HG03432 (cell line): ENCODE measurements around the gene PALLD.
"Not testable (repeated sequence)": the region's sequence is repeated elsewhere in the genome, so short reads cannot be mapped to it uniquely, and the experiment has no call there.

Source experiments
- ATAC-seq: cut with Tn5 transposase; IDR thresholded peaks from one replicate; pipeline ENCODE4 v1.9.1; 2021; ENCODE audit warnings: mild to moderate bottlenecking, moderate library complexity; ENCODE audit not compliant: unreplicated experiment

Gene PALLD

GRCh38 chr4:168691631-168692369, 194.9 kb downstream of the PALLD start:
- ATAC-seq: no peak

- no peak for ATAC-seq
Measured at GRCh38 chr4:168693750-168694490, 197.1 kb downstream of the PALLD start.

DNA sequence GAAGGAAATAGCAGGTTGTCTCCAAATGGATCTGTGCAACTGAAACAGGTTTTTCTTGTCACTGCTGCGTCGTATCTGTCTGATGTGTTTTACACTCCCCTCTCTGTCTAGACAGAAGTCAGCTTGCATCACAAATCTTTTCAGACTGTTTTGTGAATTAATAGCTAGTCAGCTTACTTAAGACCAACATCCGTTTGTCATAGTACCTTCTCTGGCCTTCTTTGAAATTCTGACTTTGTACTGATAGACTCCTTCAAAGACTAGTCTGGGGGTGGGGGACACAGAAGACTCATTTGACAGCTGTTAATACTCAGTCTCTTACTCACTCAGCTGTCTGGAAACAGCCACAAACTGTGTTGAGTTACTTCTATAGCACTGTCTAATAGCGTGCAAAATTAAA, 197.8 kb downstream of the PALLD start:
- no peak for ATAC-seq

- ATAC-seq: no peak
Measured at GRCh38 chr4:168695288-168695687, 198.4 kb downstream of the PALLD start.

DNA sequence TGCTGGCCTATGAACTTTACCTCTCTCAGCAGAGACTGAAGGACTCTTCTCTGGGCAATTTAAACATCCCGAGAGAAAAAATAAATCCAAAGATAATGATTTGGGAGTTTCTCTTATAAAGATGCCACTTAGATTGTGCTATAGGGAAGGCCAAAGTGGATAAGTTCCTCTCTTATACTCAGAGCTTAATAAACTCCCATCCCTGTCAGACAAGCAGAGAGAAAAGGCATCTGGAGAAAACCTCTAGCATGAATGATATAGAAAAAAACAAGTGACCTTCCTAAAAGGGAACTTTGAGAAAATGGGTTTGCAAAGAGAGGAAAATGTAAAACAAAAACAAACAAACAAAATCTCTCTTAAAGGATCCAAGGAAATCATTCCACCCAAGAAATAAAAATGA, 199.4 kb downstream of the PALLD start:
- no peak for ATAC-seq

- no peak for ATAC-seq
Measured at GRCh38 chr4:168696826-168697225, 200.0 kb downstream of the PALLD start.

GRCh38 chr4:168699224-168699878, 202.5 kb downstream of the PALLD start:
- ATAC-seq: no peak

DNA sequence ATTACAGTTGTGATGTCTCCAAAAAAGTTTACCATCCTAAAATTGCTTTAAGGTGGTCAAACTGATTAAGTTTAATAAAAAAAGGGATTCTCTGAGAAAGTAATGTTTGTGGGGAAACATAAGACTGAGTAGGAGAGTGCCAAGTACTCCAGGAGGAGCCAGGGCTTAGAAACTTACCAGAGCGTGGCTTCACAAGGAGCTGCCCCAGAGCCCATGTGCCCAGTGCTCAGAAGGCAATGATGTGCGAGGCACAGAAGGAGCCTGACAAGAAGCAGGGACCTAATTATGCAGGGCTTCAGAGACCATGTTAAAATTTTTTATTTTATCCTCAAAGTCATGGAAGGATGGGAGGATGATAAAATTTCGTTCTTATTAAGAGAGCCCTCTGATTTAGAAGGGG, 204.2 kb downstream of the PALLD start:
- no peak for ATAC-seq

DNA sequence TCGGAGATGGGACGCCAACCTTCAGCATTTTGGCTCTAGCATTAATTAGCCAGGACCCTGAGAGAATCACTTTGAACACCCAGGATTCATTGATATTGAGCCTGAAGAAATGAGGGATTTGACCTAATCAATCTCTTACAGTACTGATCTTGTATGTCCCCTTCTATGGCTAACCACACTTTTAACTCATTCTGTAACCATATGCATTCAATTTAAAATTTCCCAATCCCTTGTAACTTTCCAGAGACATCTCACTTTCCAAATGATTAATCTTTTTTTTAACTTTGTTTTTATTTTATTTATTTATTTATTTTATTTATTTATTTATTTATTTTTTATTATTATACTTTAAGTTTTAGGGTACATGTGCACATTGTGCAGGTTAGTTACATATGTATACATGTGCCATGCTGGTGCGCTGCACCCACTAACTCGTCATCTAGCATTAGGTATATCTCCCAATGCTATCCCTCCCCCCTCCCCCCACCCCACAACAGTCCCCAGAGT, 205.8 kb downstream of the PALLD start:
- ATAC-seq: not testable (repeated sequence)

GRCh38 chr4:168705121-168705520, 208.3 kb downstream of the PALLD start:
- ATAC-seq: no peak

DNA sequence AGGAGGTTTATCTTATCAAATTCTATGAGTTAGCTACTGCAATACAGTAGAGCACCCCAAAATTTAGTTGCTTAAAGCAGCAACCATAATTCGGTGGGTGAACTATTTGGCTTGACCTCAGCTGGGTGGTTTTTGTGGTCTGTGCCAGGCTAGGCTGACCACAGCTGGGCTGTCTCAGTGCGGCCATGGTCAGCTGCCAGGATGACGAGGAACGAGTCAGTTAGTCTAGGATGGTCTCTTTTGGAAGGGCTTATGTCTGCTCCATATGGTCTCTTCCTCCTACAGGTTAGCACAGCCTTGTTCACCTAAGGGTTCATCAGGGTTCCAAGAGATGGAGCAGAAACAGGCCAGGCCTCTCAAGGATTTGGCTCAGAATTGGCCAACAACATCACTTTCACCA, 210.4 kb downstream of the PALLD start:
- no peak for ATAC-seq

- ATAC-seq: no peak
Measured at GRCh38 chr4:168708108-168708507, 211.3 kb downstream of the PALLD start.

- ATAC-seq: no peak
Measured at GRCh38 chr4:168710353-168710946, 213.6 kb downstream of the PALLD start.

GRCh38 chr4:168711197-168712140, 214.6 kb downstream of the PALLD start:
- ATAC-seq: no peak

GRCh38 chr4:168712316-168712890, 215.6 kb downstream of the PALLD start:
- ATAC-seq: no peak

DNA sequence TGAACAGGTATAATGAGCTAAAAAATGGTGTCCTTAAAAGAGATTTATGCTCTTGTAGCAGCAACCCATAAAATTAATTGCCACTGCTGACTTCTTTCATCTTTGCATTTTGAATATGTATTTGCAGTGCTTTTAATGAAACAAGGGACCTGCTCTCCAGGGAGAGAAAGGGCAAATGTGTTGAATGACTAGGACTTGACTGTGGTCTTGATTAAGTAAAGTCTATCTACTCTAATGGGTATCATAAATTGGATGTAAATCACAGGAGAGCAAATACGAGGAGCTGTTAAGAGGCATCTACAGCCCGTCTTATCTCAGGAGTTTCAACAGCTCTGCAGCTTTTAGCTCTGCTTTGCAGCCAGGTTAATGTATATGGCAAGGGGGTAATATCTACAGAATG, 216.4 kb downstream of the PALLD start:
- no peak for ATAC-seq

DNA sequence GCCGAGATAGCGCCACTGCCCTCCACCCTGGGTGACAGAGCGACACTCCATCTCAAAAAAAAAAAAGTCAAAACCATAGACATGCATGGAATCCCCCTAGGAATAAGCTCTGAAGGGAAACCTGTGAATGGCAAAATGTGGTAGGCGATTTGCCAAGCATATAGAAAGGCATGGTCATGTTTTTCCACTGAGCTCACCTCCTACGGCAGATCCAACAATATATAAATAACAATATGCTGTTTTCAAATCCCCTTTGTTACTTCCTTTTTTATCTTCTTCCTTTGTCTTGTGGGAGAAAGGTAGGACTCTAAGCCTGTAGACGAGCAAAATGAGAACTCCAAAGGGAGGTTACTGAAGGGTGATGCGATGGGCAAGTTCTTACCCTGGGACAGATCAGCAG, 219.0 kb downstream of the PALLD start:
- ATAC-seq: no peak

DNA sequence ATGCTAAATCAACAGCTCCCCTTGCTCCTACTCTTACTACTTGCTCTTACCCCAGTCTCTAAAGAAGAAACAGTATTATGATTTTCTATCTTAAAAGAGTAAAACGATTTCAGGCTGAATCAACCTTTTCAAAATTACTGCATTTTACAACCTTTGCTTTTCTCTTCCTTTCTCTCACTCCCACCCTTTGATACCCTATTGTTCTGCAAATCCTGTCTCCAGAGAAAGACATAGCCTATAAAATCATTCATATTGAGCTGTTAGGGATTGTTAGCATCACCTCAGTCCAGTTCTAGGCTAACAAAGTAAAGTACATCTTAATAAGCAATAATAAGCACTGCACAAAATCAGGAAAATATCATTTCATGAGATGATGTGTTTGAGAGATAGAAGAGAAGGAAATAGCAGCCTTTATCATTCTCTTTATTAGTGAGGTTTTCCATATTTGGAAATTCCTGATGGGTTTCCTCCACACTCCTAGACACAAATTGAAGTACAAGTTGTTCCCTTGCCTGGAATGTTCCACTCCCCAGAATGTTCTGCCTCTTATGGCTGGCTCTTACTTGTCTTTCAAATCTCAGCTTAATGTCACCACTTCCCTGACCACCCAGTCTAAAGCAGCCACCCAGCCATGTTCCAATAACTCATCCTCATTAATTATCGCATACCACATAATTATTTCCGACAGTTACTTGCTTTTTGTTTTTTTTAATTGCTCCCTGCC, 219.7 kb downstream of the PALLD start:
- ATAC-seq: no peak

DNA sequence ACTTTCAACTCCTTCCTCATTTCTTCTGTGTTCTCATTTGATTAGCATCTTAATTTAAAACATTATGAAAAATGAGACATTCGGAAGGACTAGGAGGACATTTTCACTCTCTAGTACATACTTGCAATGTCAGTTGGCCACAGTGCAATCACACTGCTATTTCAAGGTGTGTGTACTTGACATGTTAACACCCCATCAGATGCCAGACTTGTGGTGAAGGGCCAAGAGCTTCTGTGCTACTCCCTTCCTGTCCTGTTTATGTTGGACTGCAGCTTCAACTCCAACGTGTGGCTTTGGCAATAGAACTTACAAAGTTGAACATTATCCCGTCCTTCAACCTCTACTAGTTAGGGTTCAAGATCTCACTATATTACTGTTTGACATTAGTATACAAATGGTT, 221.0 kb downstream of the PALLD start:
- no peak for ATAC-seq
